ENCODE results near the gene MAN2A1. TPM values are rescaled to one million over a fixed set of nuclear protein-coding genes. Genes with fewer than 3 reads are reported as not detected.
"Not testable (repeated sequence)": the region's sequence is repeated elsewhere in the genome, so short reads cannot be mapped to it uniquely, and the experiment has no call there.

The MAN2A1 gene
- total RNA-seq, 1 experiment from 2014 or later, result 128 TPM

DNA sequence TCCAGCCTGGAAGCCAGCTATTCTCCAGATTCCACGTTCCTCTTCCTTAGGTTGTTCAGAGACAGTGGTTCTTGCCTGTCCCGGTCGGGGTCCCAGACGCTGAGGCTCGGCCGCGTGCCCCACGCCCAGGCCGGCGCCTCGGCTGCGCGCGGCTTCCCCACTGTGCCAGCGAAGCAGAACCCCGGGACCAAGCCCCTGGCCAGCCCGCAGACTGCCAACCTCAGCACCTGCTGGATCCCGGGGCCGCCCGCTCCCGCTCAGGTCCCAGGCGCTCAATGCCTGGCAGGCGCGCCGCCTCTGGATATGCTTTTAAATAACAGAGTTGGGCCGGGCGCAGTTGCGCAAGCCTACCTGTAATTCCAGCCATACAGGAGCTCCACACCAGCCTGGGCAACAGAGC, 195.5 kb downstream of the MAN2A1 start:
- Histone ChIP-seq H3K27ac (ENCODE audit: low read depth, low read length, poor library complexity, severe bottlenecking) (no peak overlapping the region), H3K4me1 (ENCODE audit: insufficient read depth, low read length, poor library complexity, severe bottlenecking) (no peaks in the 10 kb centered on the region), H3K27me3 (replicated peaks; ENCODE audit: insufficient read depth, low read depth, low read length, poor library complexity) (no peaks in the 10 kb centered on the region), H3K4me3 (ENCODE audit: low read depth, low read length, poor library complexity, severe bottlenecking) (no peak overlapping the region), H3K9me3 (ENCODE audit: low read depth, low read length, poor library complexity, severe bottlenecking) (no peaks in the 10 kb centered on the region), H3K36me3 (ENCODE audit: insufficient read depth, low read length, poor library complexity, severe bottlenecking) (no peaks in the 10 kb centered on the region)
- BruUV-seq (replicated peaks), result no TSS peak
- intact Hi-C loops (cut with micrococcal nuclease; ENCODE audit: unreplicated experiment), result no loop called here
- TF ChIP-seq CTCF (conservative IDR thresholded peaks at IDR 0.05; ENCODE audit: low read depth, low read length) (no peak), EZH2 (IDR thresholded peaks at IDR 0.05; ENCODE audit: borderline replicate concordance, low read depth, low read length, poor library complexity, severe bottlenecking) (no peak)
- DNase-seq (ENCODE audit: low spot score), result no peak
- POLR2A ChIA-PET (ENCODE audit: low non-redundant PET), result no interaction called here
- CTCF ChIA-PET, result no interaction called here

DNA sequence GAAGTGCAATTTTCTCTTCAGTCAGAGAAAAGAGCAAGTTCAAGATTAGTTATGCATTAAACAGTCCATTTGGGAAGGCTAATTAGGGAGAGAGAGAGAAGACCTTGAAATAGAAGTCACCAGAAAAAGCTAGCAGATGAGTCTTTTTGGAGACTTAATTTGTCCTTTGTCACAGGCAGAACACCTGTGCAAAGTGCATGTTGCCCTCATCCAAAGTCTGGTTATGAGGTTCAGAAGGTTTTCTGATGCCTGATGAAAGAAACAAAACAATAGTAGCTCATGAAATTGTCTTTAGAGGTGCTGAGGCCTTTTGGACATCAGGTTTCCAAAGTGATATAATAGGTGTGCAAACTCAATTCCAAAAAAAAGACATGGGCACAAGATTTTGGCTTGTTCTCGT, 199.3 kb downstream of the MAN2A1 start:
- BruUV-seq (replicated peaks), result no TSS peak
- Histone ChIP-seq H3K27me3 (replicated peaks; ENCODE audit: insufficient read depth, low read depth, low read length, poor library complexity) (no peaks in the 10 kb centered on the region), H3K27ac (ENCODE audit: low read depth, low read length, poor library complexity, severe bottlenecking) (no peak overlapping the region), H3K4me1 (ENCODE audit: insufficient read depth, low read length, poor library complexity, severe bottlenecking) (no peaks in the 10 kb centered on the region), H3K9me3 (ENCODE audit: low read depth, low read length, poor library complexity, severe bottlenecking) (no peaks in the 10 kb centered on the region), H3K36me3 (ENCODE audit: insufficient read depth, low read length, poor library complexity, severe bottlenecking) (no peaks in the 10 kb centered on the region), H3K4me3 (ENCODE audit: low read depth, low read length, poor library complexity, severe bottlenecking) (no peak overlapping the region)
- TF ChIP-seq CTCF (conservative IDR thresholded peaks at IDR 0.05; ENCODE audit: low read depth, low read length), result no peak
- TF ChIP-seq EZH2 (IDR thresholded peaks at IDR 0.05; ENCODE audit: borderline replicate concordance, low read depth, low read length, poor library complexity, severe bottlenecking), result no peak
- DNase-seq (ENCODE audit: low spot score), result no peak
- POLR2A ChIA-PET (ENCODE audit: low non-redundant PET), result no interaction called here
- intact Hi-C loops (cut with micrococcal nuclease; ENCODE audit: unreplicated experiment), result no loop called here
- CTCF ChIA-PET, result no interaction called here

DNA sequence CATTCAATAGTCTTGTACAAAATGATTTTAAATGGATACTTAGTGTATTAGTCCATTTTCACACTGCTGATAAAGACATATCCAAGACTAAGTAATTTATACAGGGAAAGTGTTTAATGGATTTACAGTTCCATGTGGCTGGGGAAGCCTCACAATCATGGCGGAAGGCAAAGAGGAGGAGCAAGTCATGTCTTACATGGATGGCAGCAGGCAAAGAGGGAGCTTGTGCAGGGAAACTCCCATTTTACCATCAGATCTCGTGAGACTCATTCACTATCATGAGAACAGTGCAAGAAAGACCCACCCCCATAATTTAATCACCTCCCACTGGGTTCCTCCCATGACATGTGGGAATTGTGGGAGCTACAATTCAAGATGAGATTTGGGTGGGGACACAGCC, 203.5 kb downstream of the MAN2A1 start:
- H3K27ac ChIP-seq (ENCODE audit: low read depth, low read length, poor library complexity, severe bottlenecking); POLR2A ChIA-PET (ENCODE audit: low non-redundant PET); H3K36me3 ChIP-seq (ENCODE audit: insufficient read depth, low read length, poor library complexity, severe bottlenecking); BruUV-seq (replicated peaks); intact Hi-C loops (cut with micrococcal nuclease; ENCODE audit: unreplicated experiment); H3K4me3 ChIP-seq (ENCODE audit: low read depth, low read length, poor library complexity, severe bottlenecking); DNase-seq (ENCODE audit: low spot score); H3K27me3 ChIP-seq (replicated peaks; ENCODE audit: insufficient read depth, low read depth, low read length, poor library complexity); H3K4me1 ChIP-seq (ENCODE audit: insufficient read depth, low read length, poor library complexity, severe bottlenecking); CTCF ChIA-PET; H3K9me3 ChIP-seq (ENCODE audit: low read depth, low read length, poor library complexity, severe bottlenecking): not testable (repeated sequence)

DNA sequence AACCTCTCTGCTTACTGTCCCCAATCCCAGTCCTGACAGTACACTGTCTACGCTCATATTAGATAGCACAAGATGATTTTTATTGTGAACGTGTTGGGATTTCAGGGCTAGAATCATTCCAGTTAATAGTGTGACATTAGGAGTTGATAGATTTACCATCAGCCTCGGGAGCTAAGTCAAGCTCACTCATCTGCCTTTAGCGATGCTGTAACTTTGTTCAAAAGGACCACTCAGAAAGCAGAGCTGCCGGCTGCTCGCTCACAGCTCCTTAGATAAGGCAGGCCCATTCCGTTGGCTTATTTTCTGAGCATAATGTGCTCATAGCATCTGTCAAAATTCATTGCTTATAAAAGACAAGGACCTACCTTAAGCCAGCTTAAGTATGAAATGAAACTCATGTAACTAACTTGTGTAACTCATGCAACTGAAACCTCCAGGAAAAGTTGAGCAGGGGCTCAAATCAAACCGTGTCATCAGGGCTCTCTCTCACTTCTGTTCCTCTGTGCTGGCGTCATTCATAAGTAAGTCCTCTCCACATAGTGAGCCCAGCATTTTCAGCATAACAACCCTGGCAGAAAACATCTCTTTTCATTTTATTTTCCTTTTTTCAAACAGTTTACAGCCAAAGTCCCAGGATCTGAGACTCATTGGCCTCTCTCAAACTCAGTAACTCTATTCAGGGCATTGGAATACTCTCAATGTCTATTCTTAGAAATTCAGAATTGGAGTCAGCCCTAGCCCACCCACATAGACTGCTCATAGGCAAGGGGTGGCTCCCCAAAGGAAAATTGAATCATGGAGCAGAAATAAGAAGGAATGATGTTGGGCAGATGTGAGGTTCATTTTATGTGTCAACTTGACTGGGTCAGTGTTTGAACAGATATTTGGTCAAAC, 208.8 kb downstream of the MAN2A1 start:
- DNase-seq (ENCODE audit: low spot score), result no peak
- Histone ChIP-seq H3K36me3 (ENCODE audit: insufficient read depth, low read length, poor library complexity, severe bottlenecking) (no peaks in the 10 kb centered on the region), H3K27me3 (replicated peaks; ENCODE audit: insufficient read depth, low read depth, low read length, poor library complexity) (no peaks in the 10 kb centered on the region), H3K4me1 (ENCODE audit: insufficient read depth, low read length, poor library complexity, severe bottlenecking) (no peaks in the 10 kb centered on the region), H3K27ac (ENCODE audit: low read depth, low read length, poor library complexity, severe bottlenecking) (no peak overlapping the region), H3K9me3 (ENCODE audit: low read depth, low read length, poor library complexity, severe bottlenecking) (no peaks in the 10 kb centered on the region), H3K4me3 (ENCODE audit: low read depth, low read length, poor library complexity, severe bottlenecking) (no peak overlapping the region)
- POLR2A ChIA-PET (ENCODE audit: low non-redundant PET), result no interaction called here
- CTCF ChIA-PET, result no interaction called here
- TF ChIP-seq CTCF (conservative IDR thresholded peaks at IDR 0.05; ENCODE audit: low read depth, low read length), result no peak
- no peak for TF ChIP-seq EZH2 (IDR thresholded peaks at IDR 0.05; ENCODE audit: borderline replicate concordance, low read depth, low read length, poor library complexity, severe bottlenecking)
- BruUV-seq (replicated peaks), result no TSS peak
- intact Hi-C loops (cut with micrococcal nuclease; ENCODE audit: unreplicated experiment), result no loop called here
